Caco-2 (cell line): ENCODE measurements around the gene TMEM225B. TPM values are rescaled to one million over a fixed set of nuclear protein-coding genes. Genes with fewer than 3 reads are reported as not detected.
A peak's percentile ranks its signal among the peaks of the same experiment; 100 is the strongest.

ENCODE experiments used
- BruUV-seq: library from RNA; stranded (reverse); fragments of 400-500 nt; replicated peaks from 2 replicates; lab custom pipeline; 2021; lab: Mats Ljungman, UMichigan
- CTCF ChIA-PET: fragments of 300-600 bp; sonication (Branson Sonifier 250); formaldehyde crosslinking; loops from one replicate; lab custom pipeline; 2022; ENCODE audit warnings: antibody characterized with exemption; lab: Charles Lee
- POLR2A ChIA-PET: fragments of 300-600 bp; sonication (Branson Sonifier 250); formaldehyde crosslinking; loops from one replicate; lab custom pipeline; 2022; ENCODE audit warnings: antibody characterized with exemption; lab: Charles Lee
- DNase-seq, 2 experiments: peaks; one replicate each; pipeline versions ENCODE4 v3.0.0 to v3.0.0-alpha.2; 2020 to 2022
- H3K27me3 ChIP-seq: replicated peaks from 2 replicates; pipeline ENCODE4 v1.6.0; 2011; ENCODE audit warnings: low read length; ENCODE audit not compliant: control insufficient read depth, insufficient read depth
- H3K36me3 ChIP-seq: 2 replicates; pipeline ENCODE4 v1.5.1; 2011; ENCODE audit warnings: low read length; ENCODE audit not compliant: control insufficient read depth, insufficient read depth
- H3K4me1 ChIP-seq: fragments of 250-450 bp; sonication (Bioruptor Pico); 2 replicates; pipeline ENCODE4 v1.5.1; 2020; ENCODE audit warnings: mild to moderate bottlenecking
- H3K4me3 ChIP-seq: 2 replicates; pipeline ENCODE4 v1.5.1; 2011; ENCODE audit warnings: low read depth, mild to moderate bottlenecking, control low read depth, low read length
- H3K9me3 ChIP-seq: fragments of 250-450 bp; sonication (Bioruptor Pico); 2 replicates; pipeline ENCODE4 v1.5.1; 2020; ENCODE audit warnings: mild to moderate bottlenecking, moderate library complexity
- H3K27ac Mint-ChIP-seq: one replicate; pipeline ENCODE4 v1.8.0; 2022; ENCODE audit warnings: mixed read lengths; ENCODE audit not compliant: unreplicated experiment
- H3K27me3 Mint-ChIP-seq: one replicate; pipeline ENCODE4 v1.8.0; 2022; ENCODE audit warnings: mixed read lengths; ENCODE audit not compliant: insufficient read depth, unreplicated experiment
- H3K36me3 Mint-ChIP-seq: one replicate; pipeline ENCODE4 v1.8.0; 2022; ENCODE audit warnings: mild to moderate bottlenecking, mixed read lengths; ENCODE audit not compliant: insufficient read depth, unreplicated experiment
- H3K4me1 Mint-ChIP-seq: one replicate; pipeline ENCODE4 v1.8.0; 2022; ENCODE audit warnings: low read depth, mixed read lengths; ENCODE audit not compliant: unreplicated experiment
- H3K4me3 Mint-ChIP-seq: one replicate; pipeline ENCODE4 v1.8.0; 2022; ENCODE audit warnings: mild to moderate bottlenecking, moderate library complexity, mixed read lengths; ENCODE audit not compliant: unreplicated experiment
- H3K9me3 Mint-ChIP-seq: one replicate; pipeline ENCODE4 v1.8.0; 2022; ENCODE audit warnings: mixed read lengths; ENCODE audit not compliant: unreplicated experiment
- CTCF ChIP-seq, 2 experiments: fragments of 200-600 bp in 1 of 2; IDR thresholded peaks; 1 replicate in 1 of 2; 2 replicates in 1 of 2; pipeline versions ENCODE4 v1.5.1 to v1.8.0; 2011 to 2022; ENCODE audit warnings: antibody characterized with exemption in 1 of 2, control low read depth in 1 of 2, inconsistent platforms in 1 of 2, low read depth in 1 of 2, low read length in 1 of 2, mild to moderate bottlenecking in 1 of 2, moderate library complexity in 1 of 2; ENCODE audit not compliant: insufficient read depth in 1 of 2, severe bottlenecking in 1 of 2, unreplicated experiment in 1 of 2
- intact Hi-C: fragments of 100-400 bp; cut with micrococcal nuclease; formaldehyde crosslinking; loops from one replicate; pipeline ENCODE4 v1.10.0; 2022; ENCODE audit not compliant: unreplicated experiment
- total RNA-seq: library from RNA; stranded (reverse); gene quantifications from 2 replicates; pipeline ENCODE4 v1.2.3, GENCODE V29; 2022

Gene TMEM225B
- total RNA-seq, 1 experiment from 2014 or later: 0.27 TPM

DNA sequence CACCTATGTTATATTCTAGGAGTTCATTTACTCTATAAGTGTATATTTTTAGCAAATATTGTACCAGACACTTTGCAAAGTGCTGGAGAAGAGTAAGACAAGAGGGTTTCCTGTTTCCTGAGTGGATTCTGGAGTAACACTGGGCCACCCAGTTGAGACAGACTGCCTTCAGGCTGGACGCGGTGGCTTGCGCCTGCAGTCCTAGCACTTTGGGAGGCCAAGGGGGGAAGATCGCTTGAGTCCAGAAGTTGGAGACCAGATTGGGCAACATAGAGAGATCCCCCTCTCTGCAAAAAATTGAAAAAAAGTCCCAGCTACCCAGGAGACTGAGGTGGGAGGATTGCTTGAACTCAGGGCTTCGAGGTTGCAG lies 17.9 kb downstream of the TMEM225B start:
- Histone ChIP-seq H3K4me3 (peak overlapping the region; percentile 69), H3K4me1 (no peaks in the 10 kb centered on the region; the same call in 1 of the 2 replicates), H3K36me3 (peaks cover 8% of the 10 kb centered on the region), H3K27me3 (no peaks in the 10 kb centered on the region), H3K9me3 (no peaks in the 10 kb centered on the region)
- peak overlapping the region; percentile 94 for H3K4me3 Mint-ChIP-seq
- H3K9me3 Mint-ChIP-seq: no peaks in the 10 kb centered on the region
- H3K27me3 Mint-ChIP-seq: no peaks in the 10 kb centered on the region
- peaks cover 21% of the 10 kb centered on the region for H3K4me1 Mint-ChIP-seq
- H3K27ac Mint-ChIP-seq: peak overlapping the region; percentile 97
- intact Hi-C loops: loop anchor here (1.0 kb wide), 2 partner anchors 64 to 91 kb away; partner anchors contain the start of gene FAM200A
- no peak for TF ChIP-seq CTCF (IDR thresholded peaks at IDR 0.05; ENCODE audit: insufficient read depth in 1 of 2, low read depth in 1 of 2, low read length in 1 of 2, severe bottlenecking in 1 of 2, unreplicated experiment in 1 of 2)
- ChIA-PET POLR2A (interaction anchor here (0.7 to 1.6 kb wide), 6 partner anchors 63 to 214 kb away, joined by 3 to 5 read pairs (median 4); partner anchors contain the start of genes CYP3A5 and ZNF394), CTCF (interaction anchor here (0.8 to 1.9 kb wide), 3 partner anchors 90 to 303 kb away, joined by 3 to 9 read pairs (median 4); partner anchors contain the start of gene TRIM4)
- BruUV-seq: TSS peak; percentile 75
- H3K36me3 Mint-ChIP-seq: peaks cover 39% of the 10 kb centered on the region
- DNase-seq: no peak

DNA sequence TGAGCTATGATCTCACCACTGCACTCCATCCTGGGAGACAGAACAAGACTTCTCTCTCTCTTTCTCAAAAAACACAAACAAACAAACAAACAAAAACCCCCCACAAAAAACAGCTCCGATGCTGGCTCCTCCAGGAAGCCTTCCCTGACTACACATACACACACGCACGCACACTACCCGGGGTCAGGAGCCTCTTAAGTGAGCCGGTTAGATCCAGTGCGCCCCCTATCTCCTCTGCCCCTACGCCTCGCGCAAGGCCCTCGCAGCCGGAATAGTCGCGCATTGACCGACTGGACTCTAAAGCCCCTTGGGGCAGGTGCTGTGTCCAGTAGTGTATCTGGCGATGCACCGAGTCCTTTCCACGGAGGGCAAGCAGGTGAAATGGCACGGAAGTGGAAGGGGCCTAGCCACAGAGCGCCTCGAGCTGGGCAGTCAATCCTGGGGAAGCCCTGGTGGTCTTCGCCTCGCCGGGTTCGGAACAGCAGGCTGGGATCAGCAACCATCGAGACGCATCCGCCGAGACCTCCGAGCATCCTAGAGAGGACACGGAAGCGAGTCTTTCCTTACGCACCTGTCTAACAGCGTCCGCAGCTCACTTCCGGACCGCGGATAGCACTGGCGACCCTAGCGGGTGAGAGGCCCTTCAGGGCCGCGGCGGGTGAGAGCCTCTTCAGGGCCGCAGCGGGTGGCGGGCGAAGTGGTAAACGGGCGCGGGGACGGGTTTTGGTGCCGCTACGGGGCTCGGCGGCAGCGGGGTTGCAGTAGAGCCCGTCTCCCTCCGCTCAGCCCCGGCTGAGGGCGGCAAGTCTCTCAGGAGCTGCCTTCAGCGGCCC lies 18.5 kb downstream of the TMEM225B start, which contains the start of gene ZSCAN25:
ZSCAN25 (plus strand) TSS at position 588 of the 833 bp plus-strand sequence. CDS start 2,661 bp downstream, outside the sequence.
- H3K36me3 ChIP-seq: peaks cover 9% of the 10 kb centered on the region
- Mint-ChIP-seq H3K36me3 (peaks cover 45% of the 10 kb centered on the region), H3K27ac (peak within 1 kb of the TSS; percentile 97), H3K4me1 (peaks cover 21% of the 10 kb centered on the region), H3K4me3 (peak within 1 kb of the TSS; percentile 94), H3K9me3 (no peaks in the 10 kb centered on the region), H3K27me3 (no peaks in the 10 kb centered on the region)
- H3K4me1 ChIP-seq: no peaks in the 10 kb centered on the region; the same call in 1 of the 2 replicates
- H3K9me3 ChIP-seq: no peaks in the 10 kb centered on the region
- no peaks in the 10 kb centered on the region for H3K27me3 ChIP-seq
- intact Hi-C loops: loop anchor here (1.0 kb wide), 2 partner anchors 64 to 91 kb away; partner anchors contain the start of gene FAM200A
- H3K4me3 ChIP-seq: peak within 1 kb of the TSS; percentile 69
- peak; percentile 35 to 76 for TF ChIP-seq CTCF (IDR thresholded peaks at IDR 0.05; ENCODE audit: insufficient read depth in 1 of 2, low read depth in 1 of 2, low read length in 1 of 2, severe bottlenecking in 1 of 2, unreplicated experiment in 1 of 2)
- BruUV-seq: no TSS peak
- peak; percentile 95 to 96 for DNase-seq
- POLR2A ChIA-PET: interaction anchor here (0.5 to 1.6 kb wide), 17 partner anchors 10 to 399 kb away, joined by 3 to 16 read pairs (median 4); partner anchors contain the start of genes BUD31, CYP3A5, FAM200A and OR2AE1
- CTCF ChIA-PET: interaction anchor here (0.6 to 1.9 kb wide), 9 partner anchors 11 to 302 kb away, joined by 3 to 9 read pairs (median 3); partner anchors contain the start of gene TRIM4
